ENCODE data around the gene SMOC2.
A peak's percentile ranks its signal among the peaks of the same experiment; 100 is the strongest.
"Not testable (repeated sequence)": the region's sequence is repeated elsewhere in the genome, so short reads cannot be mapped to it uniquely, and the experiment has no call there.

Gene SMOC2

GRCh38 chr6:168524571-168525001 is 83.6 kb downstream of the SMOC2 start:
- peak; percentile 47 for DNase-seq

GRCh38 chr6:168525114-168525513 is 84.1 kb downstream of the SMOC2 start:
- DNase-seq, result no peak

- DNase-seq, result peak; percentile 74
Observed at GRCh38 chr6:168525926-168526630, 85.1 kb downstream of the SMOC2 start.

GRCh38 chr6:168526841-168527281 is 85.9 kb downstream of the SMOC2 start:
- peak; percentile 95 for DNase-seq

GRCh38 chr6:168527451-168528210 is 86.6 kb downstream of the SMOC2 start:
- DNase-seq, result no peak

- DNase-seq, result no peak
Observed at GRCh38 chr6:168528474-168529095, 87.6 kb downstream of the SMOC2 start.

- DNase-seq, result no peak
Observed at GRCh38 chr6:168529214-168529613, 88.2 kb downstream of the SMOC2 start.

- no peak for DNase-seq
Observed at GRCh38 chr6:168530653-168531071, 89.7 kb downstream of the SMOC2 start.

GRCh38 chr6:168532070-168532469 is 91.1 kb downstream of the SMOC2 start:
- no peak for DNase-seq

GRCh38 chr6:168533414-168533813 is 92.4 kb downstream of the SMOC2 start:
- peak; percentile 89 for DNase-seq

- DNase-seq, result no peak
Observed at GRCh38 chr6:168534265-168534664, 93.3 kb downstream of the SMOC2 start.

GRCh38 chr6:168535711-168536110 is 94.7 kb downstream of the SMOC2 start:
- no peak for DNase-seq

GRCh38 chr6:168536196-168536595 is 95.2 kb downstream of the SMOC2 start:
- no peak for DNase-seq

GRCh38 chr6:168536665-168537539 is 95.9 kb downstream of the SMOC2 start:
- no peak for DNase-seq

- DNase-seq, result no peak
Observed at GRCh38 chr6:168537540-168537884, 96.5 kb downstream of the SMOC2 start.

GRCh38 chr6:168538188-168538891 is 97.4 kb downstream of the SMOC2 start:
- DNase-seq, result not testable (repeated sequence)

GRCh38 chr6:168538892-168539811 is 98.2 kb downstream of the SMOC2 start:
- no peak for DNase-seq

- DNase-seq, result no peak
Observed at GRCh38 chr6:168540713-168541291, 99.8 kb downstream of the SMOC2 start.

GRCh38 chr6:168541307-168541706 is 100.3 kb downstream of the SMOC2 start:
- DNase-seq, result no peak

- no peak for DNase-seq
Observed at GRCh38 chr6:168542301-168542700, 101.3 kb downstream of the SMOC2 start.

- DNase-seq, result no peak
Observed at GRCh38 chr6:168545428-168545827, 104.4 kb downstream of the SMOC2 start.
